ENCODE results near the gene ADSS2. TPM values are rescaled to one million over a fixed set of nuclear protein-coding genes. Genes with fewer than 3 reads are reported as not detected.
A peak's percentile ranks its signal among the peaks of the same experiment; 100 is the strongest.

Gene ADSS2
- total and polyA plus RNA-seq, 9 donors: 15.4 to 27.0 (median 20.9) TPM

- WGBS (ENCODE audit: insufficient coverage): no CpG with 5 or more reads among the region's 3 CpGs
- peaks cover 6% of the 10 kb centered on the region for H3K36me3 ChIP-seq (ENCODE audit: control insufficient read depth, insufficient read depth, low read length)
These were observed 21.9 kb downstream of the ADSS2 start for GRCh38 chr1:244429818-244430217.

GRCh38 chr1:244427647-244428046 is 24.1 kb downstream of the ADSS2 start:
- H3K27me3 ChIP-seq (ENCODE audit: control insufficient read depth, insufficient read depth, low read length): no peaks in the 10 kb centered on the region
- H3K4me3 ChIP-seq (ENCODE audit: low read length): no peak overlapping the region
- no peaks in the 10 kb centered on the region for H3K4me1 ChIP-seq (ENCODE audit: control insufficient read depth, insufficient read depth, low read length)
- H3K36me3 ChIP-seq (ENCODE audit: control insufficient read depth, insufficient read depth, low read length): peaks cover 6% of the 10 kb centered on the region
- no peaks in the 10 kb centered on the region for H3K9me3 ChIP-seq (replicated peaks; ENCODE audit: control insufficient read depth, low read depth, low read length)
- DNase-seq: no peak
- no peak overlapping the region for H3K27ac ChIP-seq (ENCODE audit: low read length)

More at GRCh38 chr1:244429818-244430217, 21.9 kb downstream of the ADSS2 start:
- DNase-seq: no peak
- Histone ChIP-seq H3K9me3 (replicated peaks; ENCODE audit: control insufficient read depth, low read depth, low read length) (no peaks in the 10 kb centered on the region), H3K27ac (ENCODE audit: low read length) (no peak overlapping the region), H3K4me3 (ENCODE audit: low read length) (no peak overlapping the region), H3K27me3 (ENCODE audit: control insufficient read depth, insufficient read depth, low read length) (no peaks in the 10 kb centered on the region), H3K4me1 (ENCODE audit: control insufficient read depth, insufficient read depth, low read length) (no peaks in the 10 kb centered on the region)

GRCh38 chr1:244424649-244425334 is 26.9 kb downstream of the ADSS2 start:
- Histone ChIP-seq H3K36me3 (ENCODE audit: control insufficient read depth, insufficient read depth, low read length) (peaks cover 6% of the 10 kb centered on the region), H3K27ac (ENCODE audit: low read length) (no peak overlapping the region), H3K4me1 (ENCODE audit: control insufficient read depth, insufficient read depth, low read length) (no peaks in the 10 kb centered on the region), H3K9me3 (replicated peaks; ENCODE audit: control insufficient read depth, low read depth, low read length) (no peaks in the 10 kb centered on the region), H3K27me3 (ENCODE audit: control insufficient read depth, insufficient read depth, low read length) (no peaks in the 10 kb centered on the region), H3K4me3 (ENCODE audit: low read length) (no peak overlapping the region)
- DNase-seq: no peak
- 93% methylated on average over 1 of the region's 2 CpGs for WGBS (ENCODE audit: insufficient coverage)

- Histone ChIP-seq H3K36me3 (ENCODE audit: control insufficient read depth, insufficient read depth, low read length) (peaks cover 9% of the 10 kb centered on the region), H3K27ac (ENCODE audit: low read length) (no peak overlapping the region), H3K27me3 (ENCODE audit: control insufficient read depth, insufficient read depth, low read length) (no peaks in the 10 kb centered on the region), H3K4me3 (ENCODE audit: low read length) (no peak overlapping the region), H3K4me1 (ENCODE audit: control insufficient read depth, insufficient read depth, low read length) (no peaks in the 10 kb centered on the region), H3K9me3 (replicated peaks; ENCODE audit: control insufficient read depth, low read depth, low read length) (no peaks in the 10 kb centered on the region)
- WGBS (ENCODE audit: insufficient coverage): no CpG with 5 or more reads among the region's 1 CpG
- DNase-seq: no peak
These were observed 29.5 kb downstream of the ADSS2 start for GRCh38 chr1:244422174-244422573.

- H3K9me3 ChIP-seq (replicated peaks; ENCODE audit: control insufficient read depth, low read depth, low read length): no peaks in the 10 kb centered on the region
- H3K36me3 ChIP-seq (ENCODE audit: control insufficient read depth, insufficient read depth, low read length): peaks cover 33% of the 10 kb centered on the region
- no peak overlapping the region for H3K4me3 ChIP-seq (ENCODE audit: low read length)
- DNase-seq: no peak
- no peak overlapping the region for H3K27ac ChIP-seq (ENCODE audit: low read length)
- no CpG with 5 or more reads among the region's 4 CpGs for WGBS (ENCODE audit: insufficient coverage)
- no peaks in the 10 kb centered on the region for H3K27me3 ChIP-seq (ENCODE audit: control insufficient read depth, insufficient read depth, low read length)
- no peaks in the 10 kb centered on the region for H3K4me1 ChIP-seq (ENCODE audit: control insufficient read depth, insufficient read depth, low read length)
These were observed 32.7 kb downstream of the ADSS2 start for GRCh38 chr1:244419024-244419423.

GRCh38 chr1:244414543-244414942 is 37.2 kb downstream of the ADSS2 start:
- WGBS (ENCODE audit: insufficient coverage): 83% methylated on average over 1 of the region's 1 CpG
- Histone ChIP-seq H3K4me1 (ENCODE audit: control insufficient read depth, insufficient read depth, low read length) (no peaks in the 10 kb centered on the region), H3K4me3 (ENCODE audit: low read length) (no peak overlapping the region), H3K36me3 (ENCODE audit: control insufficient read depth, insufficient read depth, low read length) (peaks cover 50% of the 10 kb centered on the region), H3K27me3 (ENCODE audit: control insufficient read depth, insufficient read depth, low read length) (no peaks in the 10 kb centered on the region), H3K27ac (ENCODE audit: low read length) (no peak overlapping the region), H3K9me3 (replicated peaks; ENCODE audit: control insufficient read depth, low read depth, low read length) (no peaks in the 10 kb centered on the region)
- no peak for DNase-seq

- WGBS (ENCODE audit: insufficient coverage): 100% methylated on average over 1 of the region's 3 CpGs
- Histone ChIP-seq H3K4me1 (ENCODE audit: control insufficient read depth, insufficient read depth, low read length) (no peaks in the 10 kb centered on the region), H3K27ac (ENCODE audit: low read length) (no peak overlapping the region), H3K9me3 (replicated peaks; ENCODE audit: control insufficient read depth, low read depth, low read length) (no peaks in the 10 kb centered on the region), H3K4me3 (ENCODE audit: low read length) (no peak overlapping the region), H3K27me3 (ENCODE audit: control insufficient read depth, insufficient read depth, low read length) (no peaks in the 10 kb centered on the region), H3K36me3 (ENCODE audit: control insufficient read depth, insufficient read depth, low read length) (peaks cover 50% of the 10 kb centered on the region)
- no peak for DNase-seq
These were observed 38.0 kb downstream of the ADSS2 start for GRCh38 chr1:244413736-244414135.

GRCh38 chr1:244412176-244412575 is 39.5 kb downstream of the ADSS2 start:
- Histone ChIP-seq H3K27ac (ENCODE audit: low read length) (no peak overlapping the region), H3K36me3 (ENCODE audit: control insufficient read depth, insufficient read depth, low read length) (peaks cover 50% of the 10 kb centered on the region)
- no CpG with 5 or more reads among the region's 5 CpGs for WGBS (ENCODE audit: insufficient coverage)

GRCh38 chr1:244409701-244410100 is 42.0 kb downstream of the ADSS2 start:
- Histone ChIP-seq H3K4me1 (ENCODE audit: control insufficient read depth, insufficient read depth, low read length) (no peaks in the 10 kb centered on the region), H3K36me3 (ENCODE audit: control insufficient read depth, insufficient read depth, low read length) (peaks cover 34% of the 10 kb centered on the region), H3K9me3 (replicated peaks; ENCODE audit: control insufficient read depth, low read depth, low read length) (no peaks in the 10 kb centered on the region), H3K4me3 (ENCODE audit: low read length) (no peak overlapping the region), H3K27ac (ENCODE audit: low read length) (no peak overlapping the region), H3K27me3 (ENCODE audit: control insufficient read depth, insufficient read depth, low read length) (no peaks in the 10 kb centered on the region)
- WGBS (ENCODE audit: insufficient coverage): 50% methylated on average over 1 of the region's 2 CpGs
- peak; percentile 5 for DNase-seq

More at GRCh38 chr1:244412176-244412575, 39.5 kb downstream of the ADSS2 start:
- no peaks in the 10 kb centered on the region for H3K4me1 ChIP-seq (ENCODE audit: control insufficient read depth, insufficient read depth, low read length)
- no peaks in the 10 kb centered on the region for H3K9me3 ChIP-seq (replicated peaks; ENCODE audit: control insufficient read depth, low read depth, low read length)
- no peak for DNase-seq
- H3K27me3 ChIP-seq (ENCODE audit: control insufficient read depth, insufficient read depth, low read length): no peaks in the 10 kb centered on the region
- H3K4me3 ChIP-seq (ENCODE audit: low read length): no peak overlapping the region

- no peak for DNase-seq
- Histone ChIP-seq H3K27ac (ENCODE audit: low read length) (no peak overlapping the region), H3K4me1 (ENCODE audit: control insufficient read depth, insufficient read depth, low read length) (no peaks in the 10 kb centered on the region), H3K9me3 (replicated peaks; ENCODE audit: control insufficient read depth, low read depth, low read length) (peaks cover 10% of the 10 kb centered on the region), H3K36me3 (ENCODE audit: control insufficient read depth, insufficient read depth, low read length) (peaks cover 12% of the 10 kb centered on the region), H3K27me3 (ENCODE audit: control insufficient read depth, insufficient read depth, low read length) (no peaks in the 10 kb centered on the region), H3K4me3 (ENCODE audit: low read length) (no peak overlapping the region)
- WGBS (ENCODE audit: insufficient coverage): 60% methylated on average over 2 of the region's 4 CpGs
These were observed 45.4 kb downstream of the ADSS2 start for GRCh38 chr1:244406337-244406736.

- Histone ChIP-seq H3K27me3 (ENCODE audit: control insufficient read depth, insufficient read depth, low read length) (no peaks in the 10 kb centered on the region), H3K9me3 (replicated peaks; ENCODE audit: control insufficient read depth, low read depth, low read length) (peaks cover 10% of the 10 kb centered on the region), H3K27ac (ENCODE audit: low read length) (no peak overlapping the region), H3K36me3 (ENCODE audit: control insufficient read depth, insufficient read depth, low read length) (peaks cover 12% of the 10 kb centered on the region), H3K4me3 (ENCODE audit: low read length) (no peak overlapping the region), H3K4me1 (ENCODE audit: control insufficient read depth, insufficient read depth, low read length) (no peaks in the 10 kb centered on the region)
- no peak for DNase-seq
- WGBS (ENCODE audit: insufficient coverage): no CpG with 5 or more reads among the region's 2 CpGs
These were observed 45.9 kb downstream of the ADSS2 start for GRCh38 chr1:244405856-244406255.
